Measurements from ENCODE around the gene GALR2.
"Not testable (repeated sequence)": the region's sequence is repeated elsewhere in the genome, so short reads cannot be mapped to it uniquely, and the experiment has no call there.

Gene GALR2

GRCh38 chr17:76063875-76064546 lies 10.6 kb upstream of the GALR2 start:
- TF ChIP-seq POLR2A (IDR thresholded peaks at IDR 0.05; ENCODE audit: low read length) (no peak), GATA1 (IDR thresholded peaks at IDR 0.05; ENCODE audit: low read depth, low read length) (no peak)
- DNase-seq = no peak

DNA sequence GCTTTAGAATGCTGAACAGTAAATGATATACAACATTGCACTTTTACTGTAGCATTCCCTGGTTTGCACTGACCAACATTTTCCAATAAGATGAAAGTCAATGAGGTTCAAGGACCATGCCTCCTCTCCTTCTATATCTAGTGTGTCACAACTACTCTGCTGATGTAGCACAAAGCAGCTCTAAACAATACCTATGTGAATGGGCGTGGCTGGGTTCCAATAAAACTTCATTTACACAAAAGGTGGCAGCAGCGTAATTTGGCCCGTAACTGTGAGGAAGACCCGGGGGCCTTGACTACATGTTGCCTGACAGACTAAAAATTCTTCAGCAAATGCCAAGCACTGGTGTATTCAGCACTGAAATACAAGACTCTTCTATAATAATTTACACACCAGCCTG lies 8.8 kb upstream of the GALR2 start:
- DNase-seq = no peak
- TF ChIP-seq GATA1 (IDR thresholded peaks at IDR 0.05; ENCODE audit: low read depth, low read length) (no peak), POLR2A (IDR thresholded peaks at IDR 0.05; ENCODE audit: low read length) (no peak)

- no peak for DNase-seq
- no peak for TF ChIP-seq POLR2A (IDR thresholded peaks at IDR 0.05; ENCODE audit: low read length)
- no peak for TF ChIP-seq GATA1 (IDR thresholded peaks at IDR 0.05; ENCODE audit: low read depth, low read length)
These were observed 2.9 kb upstream of the GALR2 start for GRCh38 chr17:76071531-76072147.

- peak; percentile 90 to 93 for DNase-seq
- no peak for TF ChIP-seq GATA1 (IDR thresholded peaks at IDR 0.05; ENCODE audit: low read depth, low read length)
- peak; percentile 81 for TF ChIP-seq POLR2A (IDR thresholded peaks at IDR 0.05; ENCODE audit: low read length)
These were observed 2.3 kb upstream of the GALR2 start, which contains the start of gene SRP68 for GRCh38 chr17:76072148-76072858. Gene SRP68, minus strand, starts transcription at chr17:76072517. Its CDS starts 26 bp downstream, at chr17:76072491.

- peak in 1 of 2 experiments; percentile 44 for DNase-seq
- no peak for TF ChIP-seq GATA1 (IDR thresholded peaks at IDR 0.05; ENCODE audit: low read depth, low read length)
- no peak for TF ChIP-seq POLR2A (IDR thresholded peaks at IDR 0.05; ENCODE audit: low read length)
These were observed 974 bp downstream of the GALR2 start for GRCh38 chr17:76075364-76076145.

DNA sequence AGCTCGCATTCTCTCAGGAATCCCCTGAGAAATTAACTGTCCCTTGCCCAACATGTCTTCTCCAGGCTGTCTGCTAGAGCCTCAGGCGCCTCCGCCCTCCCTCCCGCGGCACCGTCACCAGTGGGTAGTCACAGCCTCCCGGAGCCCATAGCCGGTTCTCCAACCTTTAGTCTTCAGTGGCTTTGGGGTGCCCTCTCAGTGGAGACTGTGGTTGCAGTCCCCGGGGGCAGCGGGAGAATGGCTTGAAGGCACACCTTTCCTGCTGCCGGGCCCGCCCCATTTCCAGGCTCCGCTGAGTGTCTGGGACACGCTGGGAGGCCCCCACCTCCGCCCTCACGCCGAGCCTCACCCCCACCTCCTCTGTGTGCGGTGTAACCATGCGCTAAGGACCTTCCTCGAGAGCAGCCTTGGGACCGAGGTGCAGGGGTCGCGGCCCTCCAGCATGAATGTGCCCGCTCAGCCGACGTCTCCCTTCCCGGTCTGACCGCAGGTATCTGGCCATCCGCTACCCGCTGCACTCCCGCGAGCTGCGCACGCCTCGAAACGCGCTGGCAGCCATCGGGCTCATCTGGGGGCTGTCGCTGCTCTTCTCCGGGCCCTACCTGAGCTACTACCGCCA lies 1.7 kb downstream of the GALR2 start:
- DNase-seq = no peak
- TF ChIP-seq GATA1 (IDR thresholded peaks at IDR 0.05; ENCODE audit: low read depth, low read length) = no peak
- TF ChIP-seq POLR2A (IDR thresholded peaks at IDR 0.05; ENCODE audit: low read length) = no peak

DNA sequence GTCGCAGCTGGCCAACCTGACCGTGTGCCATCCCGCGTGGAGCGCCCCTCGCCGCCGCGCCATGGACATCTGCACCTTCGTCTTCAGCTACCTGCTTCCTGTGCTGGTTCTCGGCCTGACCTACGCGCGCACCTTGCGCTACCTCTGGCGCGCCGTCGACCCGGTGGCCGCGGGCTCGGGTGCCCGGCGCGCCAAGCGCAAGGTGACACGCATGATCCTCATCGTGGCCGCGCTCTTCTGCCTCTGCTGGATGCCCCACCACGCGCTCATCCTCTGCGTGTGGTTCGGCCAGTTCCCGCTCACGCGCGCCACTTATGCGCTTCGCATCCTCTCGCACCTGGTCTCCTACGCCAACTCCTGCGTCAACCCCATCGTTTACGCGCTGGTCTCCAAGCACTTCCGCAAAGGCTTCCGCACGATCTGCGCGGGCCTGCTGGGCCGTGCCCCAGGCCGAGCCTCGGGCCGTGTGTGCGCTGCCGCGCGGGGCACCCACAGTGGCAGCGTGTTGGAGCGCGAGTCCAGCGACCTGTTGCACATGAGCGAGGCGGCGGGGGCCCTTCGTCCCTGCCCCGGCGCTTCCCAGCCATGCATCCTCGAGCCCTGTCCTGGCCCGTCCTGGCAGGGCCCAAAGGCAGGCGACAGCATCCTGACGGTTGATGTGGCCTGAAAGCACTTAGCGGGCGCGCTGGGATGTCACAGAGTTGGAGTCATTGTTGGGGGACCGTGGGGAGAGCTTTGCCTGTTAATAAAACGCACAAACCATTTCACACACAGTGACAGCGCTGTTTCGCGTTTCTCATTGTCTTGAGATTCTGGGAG lies 2.4 kb downstream of the GALR2 start:
- DNase-seq = no peak
- no peak for TF ChIP-seq POLR2A (IDR thresholded peaks at IDR 0.05; ENCODE audit: low read length)
- no peak for TF ChIP-seq GATA1 (IDR thresholded peaks at IDR 0.05; ENCODE audit: low read depth, low read length)

- DNase-seq = no peak
- no peak for TF ChIP-seq POLR2A (IDR thresholded peaks at IDR 0.05; ENCODE audit: low read length)
- TF ChIP-seq GATA1 (IDR thresholded peaks at IDR 0.05; ENCODE audit: low read depth, low read length) = no peak
These were observed 3.1 kb downstream of the GALR2 start for GRCh38 chr17:76077584-76078110.

DNA sequence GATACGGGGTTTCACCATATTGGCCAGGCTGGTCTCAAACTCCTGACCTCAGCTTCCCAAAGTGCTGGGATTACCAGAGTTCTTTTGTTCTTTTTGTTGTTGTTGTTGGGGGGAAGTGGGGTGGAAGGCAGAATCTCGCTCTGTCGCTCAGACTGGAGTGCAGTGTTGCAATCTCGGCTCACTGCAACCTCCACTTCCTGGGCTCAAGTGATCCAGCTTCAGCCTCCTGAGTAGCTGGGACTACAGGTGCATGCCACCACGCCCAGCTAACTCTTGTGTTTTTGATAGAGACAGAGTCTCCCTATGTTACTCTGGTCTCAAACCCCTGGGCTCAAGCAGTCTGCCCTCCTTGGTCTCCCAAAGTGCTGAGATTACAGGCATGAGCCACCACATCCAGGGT lies 3.8 kb downstream of the GALR2 start:
- not testable (repeated sequence) for DNase-seq

DNA sequence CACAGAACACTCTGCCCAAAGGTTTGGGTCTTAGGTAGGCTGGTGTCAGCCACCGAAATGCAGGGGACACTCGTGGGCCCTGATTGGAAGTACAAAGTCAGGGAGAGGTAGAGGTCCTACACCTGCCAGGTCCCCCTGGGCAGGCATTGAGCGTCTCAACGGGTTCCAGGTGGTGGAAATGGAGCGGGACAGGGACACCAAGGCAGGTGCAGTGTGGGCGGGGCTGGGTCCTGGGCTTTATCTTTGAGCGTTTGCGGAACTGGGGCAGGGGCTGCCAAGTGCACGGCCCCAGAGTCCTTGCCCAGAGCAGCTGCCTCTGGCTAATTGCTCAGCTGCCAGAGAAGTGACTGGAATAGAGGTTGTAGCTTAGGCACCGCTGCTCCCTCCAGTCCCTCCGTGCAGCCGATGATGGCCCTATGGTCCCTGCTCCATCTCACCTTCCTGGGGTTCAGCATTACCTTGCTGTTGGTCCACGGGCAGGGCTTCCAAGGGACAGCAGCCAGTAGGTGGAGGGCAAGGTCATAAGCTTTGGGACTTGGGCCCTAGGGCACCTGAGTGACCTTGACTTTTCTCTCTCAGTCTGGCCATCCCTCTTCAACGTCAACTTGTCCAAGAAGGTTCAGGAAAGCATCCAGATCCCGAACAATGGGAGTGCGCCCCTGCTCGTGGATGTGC lies 4.4 kb downstream of the GALR2 start, which contains the start of gene ZACN:
ZACN (plus strand) TSS at position 323 of the 675 bp plus-strand sequence; CDS start at position 406, 83 bp downstream.
- DNase-seq = no peak
- TF ChIP-seq POLR2A (IDR thresholded peaks at IDR 0.05; ENCODE audit: low read length) = no peak
- TF ChIP-seq GATA1 (IDR thresholded peaks at IDR 0.05; ENCODE audit: low read depth, low read length) = no peak

DNA sequence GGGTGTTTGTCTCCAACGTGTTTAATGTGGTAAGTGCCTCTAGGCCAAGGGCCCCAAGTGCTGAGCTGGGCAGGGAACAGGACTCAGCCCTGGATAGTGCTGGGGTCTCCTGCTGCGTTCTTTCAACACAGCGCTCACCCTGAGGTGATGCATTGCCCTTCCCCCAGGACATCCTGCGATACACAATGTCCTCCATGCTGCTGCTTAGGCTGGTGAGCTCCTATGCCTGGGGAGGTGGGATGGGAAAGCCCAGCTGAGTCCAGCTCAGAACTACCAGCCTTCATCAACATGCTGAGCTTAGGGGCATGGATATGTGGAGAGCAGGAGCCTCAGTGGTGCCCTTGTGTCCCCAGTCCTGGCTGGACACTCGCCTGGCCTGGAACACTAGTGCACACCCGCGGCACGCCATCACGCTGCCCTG lies 5.0 kb downstream of the GALR2 start:
- DNase-seq = no peak
- TF ChIP-seq POLR2A (IDR thresholded peaks at IDR 0.05; ENCODE audit: low read length) = peak; percentile 52
- no peak for TF ChIP-seq GATA1 (IDR thresholded peaks at IDR 0.05; ENCODE audit: low read depth, low read length)

Data from erythroblast (primary cell).